Brain microvascular endothelial cell (primary cell): Measurements from ENCODE around the gene LPIN3.

Experiments
- DNase-seq: peaks from one replicate; pipeline ENCODE4 v3.0.0-alpha.2; 2020
- H3K27ac ChIP-seq: fragments of 250-450 bp; sonication (Bioruptor Pico); 2 replicates; pipeline ENCODE4 v1.5.1; 2020; ENCODE audit warnings: mild to moderate bottlenecking, moderate library complexity
- H3K27me3 ChIP-seq: fragments of 250-450 bp; sonication (Bioruptor Pico); replicated peaks from 2 replicates; pipeline ENCODE4 v1.5.1; 2020; ENCODE audit warnings: mild to moderate bottlenecking
- H3K36me3 ChIP-seq: fragments of 250-450 bp; sonication (Bioruptor Pico); replicated peaks from 2 replicates; pipeline ENCODE4 v1.5.1; 2020; ENCODE audit warnings: mild to moderate bottlenecking
- H3K4me3 ChIP-seq: 2 replicates; pipeline ENCODE4 v1.5.1; 2011; ENCODE audit warnings: low read depth, mild to moderate bottlenecking, control low read depth, low read length, moderate library complexity
- in situ Hi-C: cut with HindIII; loops from 2 replicates; pipeline ENCODE4 v1.10.0; 2017; ENCODE audit warnings: low sequenced_read_pairs, low pct_ligation_motif_present
- TF ChIP-seq, protein P1 (sequence below): IDR thresholded peaks from 2 replicates; pipeline ENCODE4 v1.5.1; 2011; ENCODE audit warnings: low read depth, mild to moderate bottlenecking, moderate library complexity, low read length, control low read depth, inconsistent platforms; ENCODE audit errors: missing control alignments

LPIN3 gene

DNA sequence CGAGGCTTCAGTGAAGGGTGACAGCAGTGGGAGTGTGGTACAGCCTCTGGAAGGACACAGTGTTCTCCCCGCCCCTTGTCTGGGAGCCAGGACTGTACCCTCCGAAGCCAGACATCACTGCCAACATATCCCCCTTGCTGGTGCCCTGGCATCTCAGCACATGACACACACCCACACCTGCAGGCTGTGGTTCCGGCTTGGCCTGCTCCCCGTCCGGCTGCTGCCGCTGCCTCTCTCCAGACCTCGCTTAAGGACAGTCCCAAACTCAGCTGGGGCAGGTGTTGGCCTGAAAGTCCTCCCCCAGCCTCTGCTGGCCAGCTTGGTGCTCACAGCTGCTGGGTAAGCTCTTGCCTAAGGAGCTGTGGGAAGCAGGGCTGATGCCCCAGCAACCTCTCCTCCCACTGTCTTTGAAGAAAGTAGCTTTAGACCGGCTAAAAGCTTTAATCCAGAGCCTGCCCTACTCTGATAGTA is 19.0 kb downstream of the LPIN3 start:
- H3K27me3 ChIP-seq, result peaks cover 2% of the 10 kb centered on the region
- no peak overlapping the region for H3K27ac ChIP-seq
- no peak overlapping the region for H3K4me3 ChIP-seq
- TF ChIP-seq, protein P1, sequence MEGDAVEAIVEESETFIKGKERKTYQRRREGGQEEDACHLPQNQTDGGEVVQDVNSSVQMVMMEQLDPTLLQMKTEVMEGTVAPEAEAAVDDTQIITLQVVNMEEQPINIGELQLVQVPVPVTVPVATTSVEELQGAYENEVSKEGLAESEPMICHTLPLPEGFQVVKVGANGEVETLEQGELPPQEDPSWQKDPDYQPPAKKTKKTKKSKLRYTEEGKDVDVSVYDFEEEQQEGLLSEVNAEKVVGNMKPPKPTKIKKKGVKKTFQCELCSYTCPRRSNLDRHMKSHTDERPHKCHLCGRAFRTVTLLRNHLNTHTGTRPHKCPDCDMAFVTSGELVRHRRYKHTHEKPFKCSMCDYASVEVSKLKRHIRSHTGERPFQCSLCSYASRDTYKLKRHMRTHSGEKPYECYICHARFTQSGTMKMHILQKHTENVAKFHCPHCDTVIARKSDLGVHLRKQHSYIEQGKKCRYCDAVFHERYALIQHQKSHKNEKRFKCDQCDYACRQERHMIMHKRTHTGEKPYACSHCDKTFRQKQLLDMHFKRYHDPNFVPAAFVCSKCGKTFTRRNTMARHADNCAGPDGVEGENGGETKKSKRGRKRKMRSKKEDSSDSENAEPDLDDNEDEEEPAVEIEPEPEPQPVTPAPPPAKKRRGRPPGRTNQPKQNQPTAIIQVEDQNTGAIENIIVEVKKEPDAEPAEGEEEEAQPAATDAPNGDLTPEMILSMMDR, result no peak
- in situ Hi-C loops, result no loop called here
- no peak for DNase-seq
- no peaks in the 10 kb centered on the region for H3K36me3 ChIP-seq

DNA sequence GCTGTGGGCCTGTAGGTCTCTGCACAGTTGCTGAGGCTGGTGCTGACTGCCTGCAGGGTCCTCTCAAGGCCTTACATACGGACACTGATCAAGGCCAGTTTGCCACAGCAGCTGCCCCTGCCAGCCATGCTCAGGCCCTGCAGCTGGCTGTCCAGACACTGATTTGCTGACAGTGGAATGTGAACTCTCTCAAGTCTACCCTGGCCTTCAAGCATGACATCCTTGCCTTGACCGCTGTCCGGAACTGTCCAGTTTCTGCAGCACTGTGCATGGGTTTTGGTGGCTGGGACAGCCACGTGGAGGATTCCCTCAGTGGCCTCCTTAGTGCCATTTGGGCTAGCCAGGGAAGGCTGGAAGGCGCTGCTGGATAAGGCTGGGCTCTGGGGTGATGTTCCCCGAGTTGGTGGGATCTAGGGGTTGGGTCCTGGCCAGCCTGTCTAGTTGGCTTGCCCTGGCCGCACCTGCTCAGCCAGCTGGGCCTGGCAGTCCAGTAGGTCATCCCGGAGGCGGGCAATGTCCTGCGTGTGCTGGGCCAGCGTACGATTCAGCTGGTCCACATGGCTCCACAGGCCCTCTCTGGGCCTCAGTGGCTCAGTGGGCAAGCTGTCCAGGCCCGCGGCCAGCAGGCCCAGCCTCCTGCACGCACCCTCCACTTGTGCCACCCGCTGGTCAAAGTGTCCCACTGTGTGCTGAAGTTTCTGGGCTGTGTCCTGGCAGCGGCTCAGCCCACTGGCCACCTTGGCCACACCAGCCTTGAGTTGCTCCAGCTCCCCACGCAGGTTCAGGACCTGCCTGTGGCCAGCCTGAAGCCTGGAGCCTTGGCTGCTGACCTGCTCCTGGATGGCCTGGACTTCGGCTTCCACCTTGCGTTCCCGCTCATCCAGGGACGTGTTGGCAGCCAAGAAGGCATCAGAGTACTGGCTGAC is 20.5 kb downstream of the LPIN3 start:
- no peak for DNase-seq
- H3K4me3 ChIP-seq, result no peak overlapping the region
- H3K27ac ChIP-seq, result no peak overlapping the region
- H3K27me3 ChIP-seq, result peaks cover 15% of the 10 kb centered on the region
- no peaks in the 10 kb centered on the region for H3K36me3 ChIP-seq
- in situ Hi-C loops, result no loop called here
- TF ChIP-seq, protein P1, result no peak

DNA sequence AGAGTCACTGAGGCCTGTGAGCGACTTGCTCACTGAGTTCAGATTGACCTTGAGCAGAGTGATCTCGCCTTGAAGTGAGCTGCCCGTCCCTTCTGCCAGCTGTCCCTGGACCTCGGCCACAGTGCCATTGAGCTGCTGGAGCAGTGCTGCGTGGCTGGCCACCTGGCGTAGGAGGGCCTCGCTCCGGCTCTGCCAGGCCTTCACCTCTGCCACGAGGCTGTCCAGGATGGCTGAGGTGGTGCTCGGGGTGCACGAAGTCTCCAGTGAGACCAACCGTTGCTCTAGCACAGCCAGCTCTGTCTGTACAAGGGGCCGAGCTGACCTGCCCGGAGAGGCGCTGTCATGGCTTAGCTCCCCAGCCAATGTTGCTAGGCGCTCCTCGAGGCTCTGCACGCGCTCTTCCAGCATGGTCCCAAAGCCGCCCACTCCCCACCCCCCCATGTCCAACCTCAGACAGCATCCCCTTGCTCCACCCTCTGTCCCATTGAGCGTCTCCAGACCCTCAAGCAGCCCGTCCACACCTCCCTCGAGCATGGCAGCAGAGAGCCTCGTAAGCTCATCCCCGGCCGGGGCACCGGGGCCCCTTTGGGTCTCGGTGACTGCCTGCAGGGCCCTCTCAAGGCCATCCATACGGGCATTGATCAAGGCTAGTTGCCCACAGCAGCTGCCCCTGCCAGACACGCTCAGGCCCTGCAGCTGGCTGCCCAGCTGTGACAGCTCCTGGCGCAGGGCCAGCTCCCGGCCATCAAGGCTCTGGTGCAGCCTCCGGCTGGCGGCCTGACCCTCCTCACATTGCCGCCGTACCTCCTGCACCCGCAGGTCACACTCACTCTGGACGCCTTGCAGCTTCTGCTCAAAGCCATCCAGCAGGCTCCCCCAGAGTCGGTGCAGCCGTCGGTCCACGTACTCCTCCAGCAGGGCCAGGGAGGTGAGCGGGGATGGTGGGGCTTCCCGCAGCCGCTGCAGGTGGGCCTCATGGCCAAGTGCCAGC is 21.4 kb downstream of the LPIN3 start:
- H3K36me3 ChIP-seq, result no peaks in the 10 kb centered on the region
- TF ChIP-seq, protein P1, result no peak
- in situ Hi-C loops, result no loop called here

DNA sequence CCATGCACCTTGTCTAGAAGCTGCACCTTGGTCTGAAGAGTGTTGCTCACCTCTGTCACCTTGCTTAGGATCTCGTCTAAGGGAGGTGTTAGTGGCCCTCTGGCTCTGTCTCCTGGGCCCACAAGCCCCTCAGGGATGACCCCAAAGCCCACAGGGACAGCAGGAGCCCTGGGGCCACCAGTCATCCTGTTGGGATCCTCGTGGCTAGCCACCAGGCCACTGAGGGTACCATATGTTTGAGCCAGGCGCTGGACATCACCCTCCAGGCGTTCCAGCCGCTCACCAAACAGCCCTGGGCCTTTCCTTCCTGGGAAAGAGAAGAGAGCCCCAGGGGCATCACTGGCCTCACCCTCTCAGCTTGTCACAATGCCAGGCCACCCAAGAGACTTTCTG is 22.1 kb downstream of the LPIN3 start:
- H3K27me3 ChIP-seq, result peaks cover 30% of the 10 kb centered on the region

More for the DNA sequence above, 21.4 kb downstream of the LPIN3 start:
- Histone ChIP-seq H3K4me3 (no peak overlapping the region), H3K27me3 (peaks cover 23% of the 10 kb centered on the region), H3K27ac (no peak overlapping the region)
- DNase-seq, result no peak

DNA sequence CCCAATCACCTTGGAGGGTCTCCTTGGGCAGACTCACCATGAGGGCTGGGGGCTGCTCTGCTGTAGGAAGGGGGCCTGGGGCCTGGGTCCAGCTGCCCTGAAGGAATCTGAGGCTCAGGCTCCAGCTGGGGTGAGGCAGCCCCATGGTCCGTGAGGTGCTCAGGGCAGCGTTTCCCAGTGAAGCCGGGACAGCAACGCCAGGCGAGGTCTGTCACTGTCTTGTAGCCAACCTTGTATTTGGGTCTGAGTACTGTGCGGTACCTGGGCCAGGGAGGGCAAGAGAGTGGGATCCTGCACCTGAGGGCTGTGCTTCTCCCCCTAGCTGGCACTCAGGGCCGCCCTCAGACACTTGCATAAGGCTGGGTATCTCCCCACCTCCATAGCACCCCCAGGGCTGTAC is 23.0 kb downstream of the LPIN3 start:
- TF ChIP-seq, protein P1, result no peak
- DNase-seq, result no peak
- no peak overlapping the region for H3K4me3 ChIP-seq
- H3K27ac ChIP-seq, result no peak overlapping the region
- in situ Hi-C loops, result no loop called here
- peaks cover 33% of the 10 kb centered on the region for H3K27me3 ChIP-seq
- H3K36me3 ChIP-seq, result no peaks in the 10 kb centered on the region

More for the DNA sequence above, 22.1 kb downstream of the LPIN3 start:
- Histone ChIP-seq H3K4me3 (no peak overlapping the region), H3K36me3 (no peaks in the 10 kb centered on the region), H3K27ac (no peak overlapping the region)
- TF ChIP-seq, protein P1, result no peak
- DNase-seq, result no peak
- in situ Hi-C loops, result no loop called here
